Stimulated activated CD4-positive, alpha-beta T cell treated with anti-CD3 and anti-CD28 coated beads, Interleukin-1b, Interleukin-23, amount 100 ng/mL, for 1 hour (primary cell): Measurements from ENCODE around the gene IMPACT.

ENCODE experiments used
- DNase-seq, 2 donors: peaks; one replicate each; pipeline ENCODE4 v3.0.0-alpha.2; 2020; ENCODE audit warnings: low read depth in 2 of 2

IMPACT gene, protein sequence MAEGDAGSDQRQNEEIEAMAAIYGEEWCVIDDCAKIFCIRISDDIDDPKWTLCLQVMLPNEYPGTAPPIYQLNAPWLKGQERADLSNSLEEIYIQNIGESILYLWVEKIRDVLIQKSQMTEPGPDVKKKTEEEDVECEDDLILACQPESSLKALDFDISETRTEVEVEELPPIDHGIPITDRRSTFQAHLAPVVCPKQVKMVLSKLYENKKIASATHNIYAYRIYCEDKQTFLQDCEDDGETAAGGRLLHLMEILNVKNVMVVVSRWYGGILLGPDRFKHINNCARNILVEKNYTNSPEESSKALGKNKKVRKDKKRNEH

DNA sequence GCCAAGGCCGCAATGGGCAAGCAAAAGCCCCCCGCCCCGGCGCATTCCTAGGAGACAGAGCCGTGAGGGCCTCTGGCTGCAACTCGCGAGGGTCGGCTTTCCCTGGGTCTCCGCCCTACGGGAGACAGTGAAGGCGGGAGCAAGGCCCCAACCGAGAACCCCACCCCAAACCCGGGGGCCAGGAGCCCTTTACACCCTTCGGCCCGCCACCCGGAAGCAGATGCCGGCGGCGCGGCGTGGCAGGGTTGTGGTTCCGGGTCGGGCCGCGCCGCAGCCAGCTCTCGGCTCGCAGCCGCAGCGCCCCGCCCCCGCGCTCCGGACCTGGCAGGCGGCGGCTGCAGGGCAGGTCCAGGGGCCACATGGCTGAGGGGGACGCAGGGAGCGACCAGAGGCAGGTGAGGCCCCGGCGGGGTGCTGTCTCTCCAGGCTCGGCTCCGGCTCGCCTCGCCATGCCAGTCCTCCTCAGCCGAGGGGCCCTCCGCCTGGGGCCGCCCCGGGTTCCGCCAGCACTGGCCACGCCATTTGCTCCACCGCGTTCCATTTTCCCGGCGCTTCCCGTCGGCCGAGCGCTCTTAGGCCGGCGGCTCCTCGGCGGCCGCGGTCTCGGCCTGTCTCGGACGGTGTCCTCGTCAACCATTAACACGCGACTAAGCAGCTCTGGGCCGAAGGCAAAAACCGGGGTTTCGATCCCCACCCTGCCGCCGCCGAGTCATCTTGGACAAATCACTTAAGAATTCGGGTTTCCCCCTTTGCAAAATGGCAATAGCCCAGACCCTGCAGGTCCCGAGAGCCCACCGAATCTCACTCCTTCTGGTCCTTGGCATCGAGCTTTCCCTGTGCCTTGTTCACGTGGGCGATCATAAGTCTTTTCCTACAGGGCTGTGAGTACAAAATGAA, at the start of gene IMPACT:
IMPACT (plus strand) TSS at position 273 of the 897 bp plus-strand sequence; CDS start at position 360, 87 bp downstream.
- peak; percentile 58 to 62 for DNase-seq

DNA sequence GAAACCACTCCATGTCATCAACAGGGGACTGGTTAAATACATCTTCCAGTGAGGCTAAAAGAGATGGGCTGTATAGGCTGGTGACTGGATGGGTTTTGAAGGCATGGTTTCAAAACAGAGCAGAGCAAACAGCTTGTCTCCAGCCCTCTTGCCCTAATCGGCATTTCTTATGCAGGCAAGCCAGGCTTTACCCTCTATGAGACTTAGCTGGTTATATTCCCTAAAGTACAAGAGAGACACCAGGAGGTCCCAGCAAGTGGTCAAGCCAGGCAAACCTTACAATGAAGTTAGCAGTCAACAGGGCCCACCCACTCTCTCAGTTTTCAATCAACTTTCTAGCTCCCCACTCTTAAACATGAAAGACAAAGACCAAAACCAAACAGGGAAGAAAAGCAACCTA, 47.9 kb upstream of the IMPACT start:
- no peak for DNase-seq

DNA sequence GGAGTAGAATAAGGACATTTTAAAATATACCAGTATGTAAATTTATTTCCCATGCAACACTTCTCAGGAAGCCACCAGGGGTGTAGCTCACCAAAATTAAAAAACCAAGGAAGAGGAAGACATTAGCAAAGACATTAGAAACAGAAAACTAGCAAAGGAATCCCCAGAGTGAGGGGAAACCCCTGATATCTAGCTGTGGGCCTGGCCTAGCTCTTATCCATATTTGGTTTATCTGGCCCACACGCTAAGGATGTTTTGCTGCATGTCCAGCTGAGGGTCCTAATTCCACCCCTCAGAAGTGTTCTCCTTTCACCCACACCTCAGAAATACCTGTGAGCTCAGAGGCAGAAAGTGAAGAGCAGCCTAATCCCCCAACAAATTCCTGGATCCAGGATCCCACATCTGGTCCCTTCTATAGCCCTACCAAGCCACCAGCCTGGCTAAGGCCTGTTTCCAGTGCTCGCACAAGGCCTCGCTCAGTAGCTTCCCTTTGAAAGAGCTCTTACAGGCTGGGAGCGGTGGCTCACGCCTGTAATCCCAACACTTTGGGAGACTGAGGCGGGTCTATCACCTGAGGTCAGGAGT, 46.2 kb upstream of the IMPACT start:
- no peak for DNase-seq

GRCh38 chr18:24381126-24381525, 45.3 kb upstream of the IMPACT start:
- no peak for DNase-seq

GRCh38 chr18:24386681-24387080, 39.8 kb upstream of the IMPACT start:
- DNase-seq: no peak

GRCh38 chr18:24388957-24389356, 37.5 kb upstream of the IMPACT start:
- DNase-seq: no peak

GRCh38 chr18:24395049-24395795, 31.2 kb upstream of the IMPACT start:
- DNase-seq: no peak

DNA sequence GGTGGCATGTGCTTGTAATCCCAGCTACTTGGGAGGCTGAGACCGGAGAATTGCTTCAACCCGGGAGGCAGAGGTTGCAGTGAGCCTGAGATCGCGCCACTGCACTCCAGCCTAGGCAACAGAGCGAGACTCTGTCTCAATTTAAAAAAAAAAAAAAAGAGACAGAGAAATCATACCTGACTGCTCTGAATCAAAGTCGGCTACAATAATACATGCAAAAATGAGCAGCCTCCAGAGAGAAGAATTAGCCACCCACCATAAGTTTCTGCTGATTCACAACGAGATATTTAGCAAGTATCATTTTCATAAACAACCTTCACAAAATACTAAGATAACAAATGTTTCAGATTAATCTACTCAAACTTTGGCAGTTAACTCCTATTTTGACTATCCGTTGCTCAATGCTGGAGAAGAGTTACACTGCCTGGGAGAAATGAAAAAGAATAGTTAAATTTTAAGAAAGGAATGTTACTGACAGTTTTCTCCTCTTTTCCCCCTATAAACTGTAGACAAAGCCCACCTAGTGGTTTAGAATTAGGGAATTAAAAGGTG, 30.3 kb upstream of the IMPACT start:
- DNase-seq: no peak

DNA sequence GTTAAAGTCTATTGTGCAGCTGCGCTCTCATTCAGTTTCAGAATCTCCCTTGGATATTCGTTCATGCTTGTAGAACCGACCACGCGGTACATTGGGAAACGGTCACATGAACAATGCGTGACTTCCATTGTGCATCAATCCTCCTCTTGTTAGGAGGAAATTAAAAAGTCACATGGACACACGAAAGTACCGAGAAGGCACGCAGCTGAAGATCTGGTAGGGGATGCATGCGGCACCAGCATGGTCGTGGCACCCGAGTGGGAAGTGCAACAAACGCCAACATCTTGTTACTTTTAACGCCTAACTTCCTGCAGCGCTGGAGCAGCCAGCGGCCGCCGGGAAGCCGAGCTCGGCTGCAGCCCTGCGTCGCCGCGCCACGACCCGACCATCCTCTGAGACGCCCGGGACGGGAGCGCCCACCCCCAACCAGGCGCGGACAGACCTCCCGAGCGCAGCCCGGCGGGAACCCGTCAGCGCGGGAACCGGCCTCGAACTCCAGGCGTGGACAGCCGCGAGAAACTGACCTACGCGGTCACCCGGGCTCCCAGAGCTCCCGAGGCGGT, 29.3 kb upstream of the IMPACT start:
- DNase-seq: peak in 1 of 2 donors; percentile 4

- DNase-seq: peak; percentile 55 to 57
Observed at GRCh38 chr18:24397694-24398368, 28.6 kb upstream of the IMPACT start, which contains the start of gene OSBPL1A. OSBPL1A (minus strand) TSS chr18:24397824; CDS start chr18:24377533, 20,291 bp downstream.

GRCh38 chr18:24398540-24398939, 27.9 kb upstream of the IMPACT start:
- no peak for DNase-seq

DNA sequence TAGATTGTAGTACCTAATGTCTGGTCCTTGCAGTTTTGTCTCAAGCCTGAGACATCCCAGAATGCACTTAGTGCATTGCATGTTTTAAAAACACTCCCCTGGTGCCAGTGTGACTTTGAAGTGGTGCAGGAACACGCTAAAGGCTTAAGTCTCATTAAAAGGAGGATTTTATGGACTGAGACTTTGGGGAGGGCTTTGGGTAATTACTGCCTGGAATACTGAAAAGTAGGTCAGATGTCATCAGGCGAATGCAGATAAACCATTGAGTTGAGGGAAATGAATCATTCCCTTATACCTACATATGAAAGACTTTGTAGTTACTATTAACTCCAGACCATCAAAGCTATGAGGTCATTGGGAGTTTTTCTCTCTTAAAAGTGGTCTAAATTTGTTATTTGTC, 25.9 kb upstream of the IMPACT start:
- no peak for DNase-seq

- no peak for DNase-seq
Observed at GRCh38 chr18:24402209-24402785, 24.2 kb upstream of the IMPACT start.

DNA sequence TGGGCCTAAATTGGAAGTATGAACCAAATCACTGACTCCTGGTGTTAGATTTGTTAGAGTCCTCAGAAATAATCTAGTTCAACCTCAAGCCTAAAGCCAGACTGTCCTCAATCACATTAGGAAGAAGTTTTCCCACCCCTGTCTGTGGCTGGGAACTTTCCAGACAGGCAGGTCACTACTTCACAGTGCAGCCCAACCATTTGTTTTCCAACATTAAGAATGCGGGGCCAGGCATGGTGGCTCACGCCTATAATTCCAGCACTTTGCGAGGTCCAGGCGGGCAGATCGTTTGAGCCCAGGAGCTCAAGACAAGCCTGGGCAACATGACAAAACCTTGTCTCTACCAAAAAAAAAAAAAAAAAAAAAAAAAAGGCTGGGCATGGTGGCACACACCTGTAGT, 23.4 kb upstream of the IMPACT start:
- no peak for DNase-seq

DNA sequence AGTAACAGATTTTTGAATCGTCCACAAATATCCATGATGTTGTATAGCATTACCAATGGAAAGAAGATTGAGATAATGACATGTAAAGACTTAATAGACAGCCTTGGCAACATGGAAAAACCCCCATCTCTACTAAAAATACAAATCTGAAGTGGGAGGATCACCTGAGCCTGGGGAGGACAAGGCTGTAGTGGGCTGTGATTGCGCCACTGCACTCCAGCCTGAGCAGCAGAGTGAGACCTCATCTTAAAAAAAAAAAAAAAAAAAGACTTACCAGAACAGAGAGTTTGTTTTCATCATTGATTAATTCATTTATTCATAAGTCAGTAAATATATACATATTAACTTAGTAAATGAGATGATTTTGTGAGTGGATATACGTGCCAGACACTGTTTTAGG, 21.9 kb upstream of the IMPACT start:
- no peak for DNase-seq

DNA sequence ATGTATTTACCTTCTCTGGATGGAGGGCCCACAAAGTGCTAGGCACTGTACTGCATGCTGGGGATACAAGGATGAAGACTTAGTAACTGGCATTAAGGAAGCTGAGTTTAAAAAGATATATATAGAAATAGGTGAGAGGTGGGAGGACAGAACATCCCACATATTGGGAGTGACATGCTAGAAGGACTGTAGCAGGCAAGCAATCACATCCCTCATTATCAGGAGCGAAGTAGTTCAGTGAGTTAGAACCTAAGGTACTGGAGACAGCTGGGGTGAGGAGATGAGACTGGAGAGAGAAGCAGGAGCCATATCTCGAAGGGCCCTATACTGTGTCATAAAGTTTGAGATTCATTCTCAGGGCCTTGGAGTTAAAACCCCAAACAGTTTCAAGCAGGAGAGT, 18.0 kb upstream of the IMPACT start:
- DNase-seq: no peak

DNA sequence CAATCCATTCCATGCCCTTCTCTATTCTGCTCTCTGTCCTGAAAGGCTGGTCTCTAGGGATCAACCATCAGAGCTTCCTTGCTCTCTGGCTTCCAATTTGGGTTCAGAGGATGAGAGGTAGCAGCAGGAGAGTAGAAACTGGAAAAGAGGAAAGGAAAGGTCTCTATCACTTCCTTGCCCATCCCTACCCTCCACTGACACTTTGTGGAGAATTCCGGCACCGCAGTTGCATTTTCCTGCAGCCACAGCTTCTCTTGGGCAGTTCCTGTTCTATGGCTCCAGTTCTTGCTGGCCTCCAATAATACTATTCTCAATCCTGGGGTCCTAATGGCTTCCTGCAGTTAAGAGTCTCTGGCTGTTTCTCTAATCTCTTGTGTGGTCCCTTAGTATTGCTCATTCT, 13.3 kb upstream of the IMPACT start:
- DNase-seq: no peak

DNA sequence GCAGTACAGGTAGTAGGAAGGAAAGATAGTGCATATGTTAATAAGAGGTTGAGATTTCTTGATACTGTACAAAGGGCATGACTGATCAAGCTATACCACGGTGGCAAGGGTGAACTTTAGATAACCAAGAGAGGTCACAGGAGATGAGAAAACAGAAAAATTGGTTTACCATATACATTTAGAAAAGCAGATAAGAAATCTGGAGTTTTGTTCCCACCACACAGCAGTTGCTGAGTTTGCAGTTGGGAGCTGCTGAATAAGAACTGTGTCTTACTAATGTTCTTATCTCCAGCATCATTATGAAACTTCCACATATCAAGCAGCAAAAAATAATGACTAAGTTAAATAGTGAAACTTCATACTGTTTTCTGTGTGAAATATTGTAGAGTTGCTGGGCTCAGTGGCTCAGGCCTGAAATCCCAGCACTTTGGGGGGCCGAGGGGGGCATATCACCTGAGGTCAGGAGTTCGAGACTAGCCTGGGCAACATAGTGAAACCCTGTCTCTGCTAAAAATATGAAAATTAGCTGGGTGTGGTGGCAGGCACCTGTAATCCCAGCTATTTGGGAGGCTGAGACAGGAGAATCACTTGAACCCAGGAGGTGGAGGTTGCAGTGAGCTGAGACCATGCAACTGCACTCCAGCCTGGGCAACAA, 12.0 kb upstream of the IMPACT start:
- no peak for DNase-seq

- no peak for DNase-seq
Observed at GRCh38 chr18:24417480-24417879, 9.0 kb upstream of the IMPACT start.

DNA sequence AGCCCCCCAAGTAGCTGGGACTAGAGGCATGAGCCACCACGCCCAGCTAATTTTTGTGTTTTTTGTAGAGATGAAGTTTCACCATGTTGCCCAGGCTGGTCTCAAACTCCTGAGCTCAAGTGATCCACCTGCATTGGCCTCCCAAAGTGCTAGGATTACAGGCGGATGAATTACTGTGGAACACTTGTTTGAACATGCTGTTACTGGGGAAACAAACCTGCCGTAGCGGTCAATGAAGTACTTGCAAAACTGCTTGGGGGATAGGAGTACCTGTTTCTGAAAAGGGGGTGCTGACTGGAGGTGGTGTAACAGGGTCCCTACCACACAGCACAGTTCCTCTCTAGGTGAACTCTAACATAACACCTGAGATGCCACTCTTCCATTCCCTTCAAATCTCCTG, 5.9 kb upstream of the IMPACT start:
- DNase-seq: no peak
